GM20000 (cell line): Measurements from ENCODE around the gene ZNF674.
"Not testable (repeated sequence)": the region's sequence is repeated elsewhere in the genome, so short reads cannot be mapped to it uniquely, and the experiment has no call there.

Experiments
- DNase-seq: peaks from one replicate; pipeline ENCODE4 v3.0.0; 2012; ENCODE audit warnings: low spot score
- CTCF ChIP-seq: IDR thresholded peaks from 2 replicates; pipeline ENCODE4 v1.5.1; 2012; ENCODE audit warnings: mild to moderate bottlenecking, control low read depth; ENCODE audit errors: extremely low read depth, missing control alignments

ZNF674 gene

DNA sequence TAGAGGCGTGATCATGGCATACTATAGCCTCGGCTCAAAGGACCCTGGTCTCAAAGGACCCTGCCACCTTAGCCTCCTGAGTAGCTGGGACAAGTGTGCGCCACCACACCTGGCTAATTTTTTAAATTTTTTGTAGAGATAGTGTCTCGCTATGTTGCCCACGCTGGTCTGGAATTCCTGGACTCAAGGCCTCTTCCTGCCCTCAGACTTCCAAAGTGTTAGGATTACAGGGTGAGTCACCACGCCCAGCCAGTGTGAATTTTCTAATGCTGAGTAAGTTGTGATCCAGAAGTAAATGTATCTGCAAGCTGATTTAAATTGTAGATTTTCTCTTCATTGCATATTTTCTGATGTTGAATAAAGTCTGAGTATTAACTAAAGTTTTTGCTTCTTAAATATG is 2.6 kb upstream of the ZNF674 start:
- no peak for TF ChIP-seq CTCF
- DNase-seq: no peak

GRCh38 chrX:46544527-46544926 is 694 bp downstream of the ZNF674 start:
- not testable (repeated sequence) for DNase-seq

DNA sequence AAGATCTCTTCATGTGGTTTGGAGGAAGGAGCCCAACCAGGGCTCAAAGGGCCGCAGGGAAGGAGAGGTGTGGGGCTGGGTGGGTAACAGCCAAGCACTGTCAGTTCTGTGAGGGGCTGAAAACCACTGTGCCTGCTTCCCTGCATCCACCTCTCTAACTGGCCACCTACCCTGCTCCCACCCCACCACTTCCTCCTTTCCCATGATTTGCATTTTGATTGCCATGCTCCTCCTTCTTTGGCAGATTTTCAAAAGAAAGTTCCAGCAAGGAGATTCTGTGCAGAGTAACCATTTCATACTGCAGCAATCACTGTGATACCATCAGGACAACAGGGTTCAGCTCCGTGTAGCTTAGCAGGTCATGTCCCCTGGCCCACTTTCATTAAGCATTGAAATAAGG is 1.8 kb downstream of the ZNF674 start:
- no peak for TF ChIP-seq CTCF
- DNase-seq: no peak

- DNase-seq: no peak
- TF ChIP-seq CTCF: no peak
Measured at GRCh38 chrX:46531442-46531841, 13.8 kb downstream of the ZNF674 start.

DNA sequence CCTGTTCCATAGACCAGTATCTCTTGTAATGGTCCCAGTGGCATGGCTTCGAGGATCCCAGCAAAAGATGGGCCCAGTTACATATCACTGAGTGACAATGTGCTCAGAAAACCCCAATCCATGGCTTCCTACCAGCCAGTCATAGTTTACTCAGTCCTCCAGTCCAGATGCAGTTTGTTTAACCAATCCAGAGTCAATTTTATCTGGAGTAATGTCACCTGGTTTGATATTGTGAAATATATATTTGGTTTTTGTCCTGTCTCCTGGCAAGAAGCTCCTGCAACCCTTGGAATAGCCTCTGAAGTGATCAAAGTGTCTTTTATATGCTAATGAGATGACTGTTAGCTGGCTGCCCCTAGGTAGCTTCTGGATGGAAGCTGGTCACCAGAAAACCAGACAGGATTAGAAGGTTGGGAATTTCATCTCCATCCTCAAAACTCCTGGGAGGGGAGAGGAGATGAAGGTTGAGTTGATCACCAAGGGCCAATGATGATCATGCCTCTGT is 14.8 kb downstream of the ZNF674 start:
- not testable (repeated sequence) for DNase-seq

DNA sequence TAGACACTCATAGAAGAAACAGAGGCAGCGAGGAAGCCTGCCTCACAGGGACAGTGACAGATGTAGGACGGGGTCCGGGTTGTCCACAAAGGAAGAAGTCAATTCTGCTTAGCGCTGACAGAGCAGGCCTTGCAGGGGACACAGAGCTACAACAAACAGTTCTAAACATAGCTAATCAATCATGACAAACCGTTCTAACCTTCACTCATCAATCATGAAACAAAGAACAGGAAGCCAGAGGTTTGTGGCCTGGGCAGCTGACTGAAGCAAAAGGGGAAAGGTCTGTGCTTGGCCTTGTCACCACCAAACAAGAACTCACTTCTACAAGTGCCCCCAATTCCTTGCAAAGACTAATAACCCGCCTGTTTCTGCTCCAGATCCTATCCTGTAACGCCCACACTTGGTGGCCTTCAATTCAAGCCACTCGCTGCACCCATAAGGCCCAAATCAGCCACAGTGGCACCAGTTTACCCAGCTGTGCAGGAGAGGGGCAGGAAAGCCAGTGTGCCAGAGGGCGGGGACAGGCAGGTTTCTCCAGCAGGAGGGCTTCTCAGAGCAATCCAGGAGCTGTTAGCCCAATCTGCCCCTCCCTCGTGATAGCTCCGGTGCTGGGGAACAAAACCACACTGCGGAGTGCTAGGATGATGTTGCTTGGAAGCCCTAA is 15.3 kb downstream of the ZNF674 start:
- DNase-seq: not testable (repeated sequence)

GRCh38 chrX:46528640-46529039 is 16.6 kb downstream of the ZNF674 start:
- DNase-seq: not testable (repeated sequence)

GRCh38 chrX:46506076-46506475 is 39.1 kb downstream of the ZNF674 start:
- no peak for TF ChIP-seq CTCF
- DNase-seq: no peak

GRCh38 chrX:46502848-46503247 is 42.4 kb downstream of the ZNF674 start:
- no peak for TF ChIP-seq CTCF
- DNase-seq: no peak

GRCh38 chrX:46500054-46500453 is 45.2 kb downstream of the ZNF674 start:
- no peak for TF ChIP-seq CTCF
- DNase-seq: no peak
